ELR (cell line): ENCODE data around the gene KCNE4.
A peak's percentile ranks its signal among the peaks of the same experiment; 100 is the strongest.

Experiments used
- DNase-seq: peaks from one replicate; pipeline ENCODE4 v3.0.0-alpha.2; 2015; ENCODE audit warnings: low read depth

The KCNE4 gene

GRCh38 chr2:223041527-223042109 lies 10.4 kb upstream of the KCNE4 start:
- peak; percentile 98 for DNase-seq

GRCh38 chr2:223042284-223042683 lies 9.7 kb upstream of the KCNE4 start:
- no peak for DNase-seq

- peak; percentile 91 for DNase-seq
These were observed 9.3 kb upstream of the KCNE4 start for GRCh38 chr2:223042704-223043118.

- no peak for DNase-seq
These were observed 8.6 kb upstream of the KCNE4 start for GRCh38 chr2:223043164-223043941.

DNA sequence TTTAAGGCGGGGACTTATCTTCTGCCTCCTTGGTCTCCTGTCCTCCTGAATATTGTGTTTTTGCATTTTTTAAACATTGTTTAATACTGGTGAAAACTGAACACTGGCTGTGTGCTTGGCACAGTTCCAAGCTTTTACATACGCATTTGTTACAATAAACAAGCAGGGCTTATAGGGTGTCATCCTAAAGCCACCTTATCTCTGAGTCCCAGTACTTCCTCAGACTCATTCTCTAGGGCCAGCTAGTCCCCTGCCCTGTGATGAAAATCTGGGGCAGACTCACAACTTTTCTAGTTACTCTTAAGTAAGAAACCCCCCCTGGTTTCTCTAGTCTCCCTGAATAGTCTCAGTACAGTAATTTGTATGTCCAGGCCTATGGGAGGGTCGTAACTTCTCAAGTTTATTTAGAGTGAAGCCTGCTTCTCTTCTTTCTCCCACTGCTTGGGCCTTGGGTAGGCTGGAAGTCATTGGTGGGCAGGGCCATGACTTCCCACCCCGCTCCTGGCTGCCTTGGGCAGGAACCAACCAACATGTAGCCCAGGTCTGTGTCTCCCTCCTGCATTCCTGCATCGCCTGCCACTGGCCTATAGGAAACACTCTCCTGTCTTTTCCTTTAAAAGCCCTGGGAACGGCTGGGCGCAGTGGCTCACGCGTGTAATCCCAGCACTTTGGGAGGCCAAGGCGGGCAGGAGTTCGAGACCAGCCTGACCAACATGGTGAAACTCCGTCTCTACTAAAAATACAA lies 7.7 kb upstream of the KCNE4 start:
- DNase-seq: no peak

DNA sequence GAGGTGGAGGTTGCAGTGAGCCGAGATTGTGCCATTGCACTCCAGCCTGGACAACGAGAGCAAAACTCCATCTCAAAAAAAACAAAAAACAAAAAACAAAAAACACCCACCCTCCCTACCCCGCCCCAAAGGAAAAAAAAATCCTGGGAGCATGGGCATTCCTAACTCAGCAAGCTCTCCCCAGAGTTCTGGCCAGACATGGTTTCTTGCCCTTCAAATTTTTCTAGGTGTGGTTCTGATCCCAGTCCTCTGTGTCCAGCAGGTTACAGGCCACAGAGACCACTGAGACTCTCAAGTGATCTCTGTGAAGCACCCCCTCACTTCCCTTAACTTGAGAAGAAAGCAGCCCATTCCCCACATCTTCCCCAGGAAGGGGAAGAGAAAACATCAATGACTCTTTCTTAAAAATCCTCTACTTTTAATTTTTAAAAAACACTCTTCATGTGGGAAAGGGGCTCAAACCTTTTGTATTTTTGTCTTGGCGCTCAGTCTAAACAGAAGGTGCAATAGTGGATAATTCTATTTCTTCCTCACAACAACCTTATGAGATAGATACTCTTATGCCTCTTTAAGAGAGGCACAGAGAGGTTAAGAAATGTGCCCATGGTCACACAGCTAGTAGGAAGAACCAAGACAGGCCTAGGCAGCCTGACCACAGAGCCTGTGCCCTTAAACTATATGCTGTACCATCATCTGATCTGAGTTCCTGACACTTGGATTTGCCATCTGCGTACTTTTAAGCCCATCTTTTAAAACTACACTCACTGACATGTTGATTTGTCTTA lies 6.9 kb upstream of the KCNE4 start:
- no peak for DNase-seq

DNA sequence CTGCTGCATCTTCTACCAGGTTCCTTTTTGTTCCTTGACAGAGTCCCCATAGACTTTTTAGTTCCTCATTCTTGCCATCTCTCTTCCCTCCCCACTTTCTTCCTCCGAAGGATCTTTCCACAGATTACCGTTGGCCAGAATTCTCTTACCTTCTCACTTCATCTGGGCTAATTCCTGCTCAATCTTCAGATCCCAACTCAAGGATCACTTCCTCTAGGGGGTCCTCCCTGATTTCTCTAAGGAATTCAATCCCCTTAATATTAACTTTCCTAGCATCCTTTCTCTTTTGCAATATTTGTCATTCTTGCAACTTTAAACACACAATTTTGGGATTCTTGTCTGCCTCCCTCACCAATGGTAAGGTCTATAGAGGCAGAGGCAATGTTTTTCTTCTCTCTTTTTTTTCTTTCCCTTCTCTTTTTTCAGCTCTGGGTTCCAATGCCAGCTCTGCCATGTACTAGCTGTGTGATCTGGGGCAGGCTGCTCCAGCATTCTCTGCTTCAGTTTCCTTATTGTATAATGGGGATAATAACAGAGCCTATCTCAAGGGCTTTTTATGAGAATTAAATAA lies 5.4 kb upstream of the KCNE4 start:
- DNase-seq: no peak

- DNase-seq: peak; percentile 85
These were observed 4.7 kb upstream of the KCNE4 start for GRCh38 chr2:223047260-223047761.

- no peak for DNase-seq
These were observed 3.5 kb upstream of the KCNE4 start for GRCh38 chr2:223048519-223048918.

GRCh38 chr2:223049356-223049755 lies 2.6 kb upstream of the KCNE4 start:
- DNase-seq: no peak

- no peak for DNase-seq
These were observed 1.8 kb upstream of the KCNE4 start for GRCh38 chr2:223050188-223050587.

GRCh38 chr2:223050900-223051504 lies 988 bp upstream of the KCNE4 start:
- no peak for DNase-seq

GRCh38 chr2:223052548-223053483 lies 826 bp downstream of the KCNE4 start:
- DNase-seq: no peak

GRCh38 chr2:223053484-223054192 lies 1.6 kb downstream of the KCNE4 start:
- DNase-seq: no peak

DNA sequence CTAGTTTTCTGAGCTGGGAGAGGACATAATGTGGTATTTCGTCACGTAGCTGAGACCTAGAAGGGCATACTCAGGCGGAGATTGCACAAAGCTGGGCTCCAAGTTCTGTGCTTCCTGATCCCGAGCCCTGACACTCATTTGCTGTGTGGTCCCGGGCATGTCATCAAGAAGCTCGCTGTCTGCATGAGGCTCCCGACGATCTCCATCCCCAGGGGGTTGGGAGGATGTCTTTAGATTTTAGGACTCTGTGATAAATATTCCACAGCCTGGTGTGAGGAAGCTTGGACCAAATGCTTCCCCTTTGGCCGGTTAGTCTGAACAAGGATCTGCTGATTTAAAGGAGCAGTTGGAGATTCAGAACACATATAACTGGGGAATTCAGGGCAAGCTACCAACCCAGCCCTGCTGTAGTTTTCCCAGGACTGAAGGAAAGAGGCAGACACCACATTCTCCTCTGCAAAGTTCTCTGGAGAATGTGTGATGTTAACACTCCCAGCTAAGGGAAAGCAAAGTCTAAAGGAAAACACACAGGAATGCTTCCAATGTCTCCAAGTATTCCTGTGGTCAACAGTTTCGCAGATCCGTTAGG lies 2.3 kb downstream of the KCNE4 start:
- no peak for DNase-seq

DNA sequence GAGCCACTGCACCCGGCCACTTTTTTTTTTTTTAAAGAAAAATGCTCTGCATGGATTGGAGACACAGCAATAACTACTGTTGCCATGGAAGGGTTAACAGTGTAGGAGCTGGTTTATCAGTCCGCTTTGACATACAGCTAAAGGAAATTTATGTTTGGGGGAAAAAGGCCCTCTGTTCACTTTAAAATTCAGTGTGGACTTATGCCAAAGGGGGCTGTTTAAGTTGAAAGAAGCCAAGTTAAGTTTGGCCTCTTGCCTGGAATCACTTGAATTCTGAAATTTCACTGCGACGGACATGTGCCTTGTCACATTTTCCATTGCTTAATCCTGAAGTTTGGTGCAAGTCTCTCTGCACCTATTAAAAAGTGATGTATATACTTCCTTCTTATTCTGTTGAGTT lies 3.1 kb downstream of the KCNE4 start:
- DNase-seq: no peak

DNA sequence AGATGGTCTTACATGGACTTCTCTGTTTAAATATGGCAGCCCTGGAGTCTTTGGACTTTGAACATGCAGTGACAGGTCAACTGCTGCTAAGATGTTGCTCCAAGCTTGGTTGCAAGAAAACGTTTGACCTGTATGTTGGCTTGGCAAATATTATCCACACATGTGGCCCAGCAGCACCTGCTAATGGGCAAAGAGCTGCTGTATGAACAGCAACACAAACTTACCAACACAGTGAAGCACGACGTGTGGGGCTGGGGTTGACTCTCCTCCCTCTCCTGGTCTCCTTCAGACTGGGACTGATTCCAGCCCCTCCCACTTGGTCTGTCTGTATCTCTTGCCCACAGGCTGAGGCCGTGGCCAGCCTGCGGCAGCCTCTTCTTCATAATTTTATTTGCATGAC lies 3.8 kb downstream of the KCNE4 start:
- DNase-seq: no peak

DNA sequence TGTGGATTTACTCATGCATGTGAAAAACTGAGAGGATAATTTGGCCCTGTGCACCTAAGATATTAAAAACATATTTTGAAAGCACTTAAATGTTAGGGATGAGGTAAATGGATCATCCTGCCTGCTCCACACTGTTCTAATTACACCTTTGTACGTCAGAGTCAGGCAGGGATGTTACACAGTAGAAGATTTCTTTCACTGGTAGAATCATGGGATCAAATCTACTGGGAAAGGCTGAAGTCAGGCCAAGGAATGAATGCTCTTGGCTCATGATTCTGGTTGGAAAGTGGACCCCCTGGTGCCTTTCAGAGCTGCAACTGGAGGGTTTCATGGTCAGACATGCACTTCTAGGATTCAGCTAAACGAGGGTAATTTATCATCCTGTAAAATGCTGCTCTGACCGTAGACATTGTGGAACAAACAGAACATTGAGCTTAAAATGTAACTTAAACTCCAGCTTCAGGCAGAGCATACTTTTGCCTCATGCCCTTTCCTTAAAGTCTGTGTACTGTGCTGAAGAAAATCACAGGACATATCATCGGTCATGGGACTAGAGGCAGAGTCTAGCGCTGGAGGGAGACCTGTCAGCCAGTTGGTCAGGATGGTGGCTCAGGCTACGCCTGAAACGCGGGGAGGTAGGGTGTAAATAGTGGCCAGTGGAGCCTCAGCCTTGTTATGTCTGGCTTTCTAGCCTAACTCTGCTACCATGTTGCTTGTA lies 4.9 kb downstream of the KCNE4 start:
- no peak for DNase-seq

DNA sequence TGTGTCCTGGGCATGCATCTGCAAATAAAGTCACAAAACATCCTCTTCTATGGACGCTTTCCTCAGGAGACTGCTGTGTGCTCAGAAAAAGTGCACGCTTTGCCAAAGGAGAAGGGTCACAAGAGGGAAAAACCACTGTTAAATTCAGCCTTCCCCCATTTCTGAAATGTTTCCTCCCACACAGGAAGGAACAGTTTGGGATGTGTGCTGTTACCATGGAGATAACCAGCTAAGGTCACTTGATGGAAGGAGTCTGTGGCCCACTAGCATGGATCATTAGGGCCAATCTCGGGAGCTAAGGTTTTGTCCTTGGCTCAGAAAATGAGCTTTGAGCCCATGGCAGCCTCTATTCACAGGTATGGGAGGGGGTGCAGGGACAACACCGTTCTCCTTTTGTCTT lies 5.6 kb downstream of the KCNE4 start:
- DNase-seq: no peak
